Esophagus squamous epithelium (tissue), 5 donors: Measurements from ENCODE around the gene ZFYVE28. TPM values are rescaled to one million over a fixed set of nuclear protein-coding genes. Genes with fewer than 3 reads are reported as not detected.

Experiments
- DNase-seq: peaks from one replicate; lab custom pipeline; 2025; lab: John Stamatoyannopoulos, UW
- H3K27ac ChIP-seq, 4 donors: fragments of 200-600 bp; sonication (generic); one replicate each; pipeline ENCODE4 v1.5.1; 2016 to 2019; ENCODE audit warnings: mild to moderate bottlenecking in 1 of 4
- H3K27me3 ChIP-seq, 4 donors: fragments of 200-600 bp; sonication (generic); 1 replicate in 3 of 4; 2 replicates in 1 of 4; pipeline versions ENCODE4 v1.5.1 to v1.6.0; 2017 to 2021; ENCODE audit warnings: antibody characterized with exemption in 1 of 4
- H3K36me3 ChIP-seq, 3 donors: fragments of 200-600 bp; sonication (generic); one replicate each; pipeline ENCODE4 v1.5.1; 2016 to 2019
- H3K4me1 ChIP-seq, 3 donors: fragments of 200-600 bp; sonication (generic); one replicate each; pipeline ENCODE4 v1.5.1; 2017 to 2019
- H3K4me3 ChIP-seq, 4 donors: fragments of 200-600 bp; sonication (generic); 1 replicate in 3 of 4; 2 replicates in 1 of 4; pipeline ENCODE4 v1.5.1; 2016 to 2019; ENCODE audit warnings: mild to moderate bottlenecking in 2 of 4, moderate library complexity in 1 of 4
- H3K9me3 ChIP-seq, 3 donors: fragments of 200-600 bp; sonication (generic); one replicate each; pipeline ENCODE4 v1.5.1; 2016 to 2019
- CTCF ChIP-seq, 6 experiments: fragments of 450-650 bp in 4 of 6; fragments of 200-600 bp in 2 of 6; sonication (generic) in 2 of 6; IDR thresholded peaks; one replicate each; pipeline ENCODE4 v1.5.1; 2016 to 2019; ENCODE audit warnings: antibody characterized with exemption in 6 of 6, mild to moderate bottlenecking in 4 of 6, moderate library complexity in 4 of 6
- POLR2A ChIP-seq, 4 donors: fragments of 450-650 bp; IDR thresholded peaks; one replicate each; pipeline ENCODE4 v1.6.1; 2017; ENCODE audit warnings: antibody characterized with exemption in 4 of 4, mild to moderate bottlenecking in 4 of 4, moderate library complexity in 3 of 4
- WGBS, 2 donors: methylation state at CpG; one replicate each; pipeline ENCODE4 v1.1.5; 2018; 5-methylcytosine and 5-hydroxymethylcytosine counted together
- intact Hi-C: fragments of 100-400 bp; cut with DNase I; formaldehyde crosslinking; loops from one replicate; pipeline ENCODE4 v1.15.0; 2022
- total RNA-seq, 4 donors: library from RNA; depleted of rRNA; stranded (reverse); fragments of >200 nt; gene quantifications; one replicate each; pipeline ENCODE4 v1.1.0, GENCODE V29; 2016
- donor health status: DM: yes; HTN: yes; CAD: no.

Gene ZFYVE28
- total RNA-seq, 4 donors from 2014 or later: 5.1 to 8.5 (median 8.2) TPM

- TF ChIP-seq CTCF (IDR thresholded peaks at IDR 0.05) (no peak), POLR2A (IDR thresholded peaks at IDR 0.05) (no peak)
- Histone ChIP-seq H3K4me1 (peaks cover 8 to 29% (median 12%) of the 10 kb centered on the region in 3 donors), H3K4me3 (no peak overlapping the region), H3K36me3 (no peaks in the 10 kb centered on the region), H3K9me3 (no peaks in the 10 kb centered on the region), H3K27ac (no peak overlapping the region), H3K27me3 (no peaks in the 10 kb centered on the region)
- WGBS, 2 donors: 59 to 83% methylated on average over 1 to 5 of the region's 12 CpGs
- DNase-seq: no peak
- intact Hi-C loops: no loop called here
Observed at GRCh38 chr4:2363056-2363721, 55.3 kb downstream of the ZFYVE28 start.

GRCh38 chr4:2362266-2363055, 56.0 kb downstream of the ZFYVE28 start:
- no peak for DNase-seq
- intact Hi-C loops: no loop called here

GRCh38 chr4:2361366-2362265, 56.8 kb downstream of the ZFYVE28 start:
- TF ChIP-seq CTCF (IDR thresholded peaks at IDR 0.05) (no peak), POLR2A (IDR thresholded peaks at IDR 0.05) (no peak)
- Histone ChIP-seq H3K9me3 (no peaks in the 10 kb centered on the region), H3K4me1 (peaks cover 8 to 29% (median 12%) of the 10 kb centered on the region in 3 donors), H3K27ac (no peak overlapping the region), H3K4me3 (no peak overlapping the region), H3K27me3 (no peaks in the 10 kb centered on the region), H3K36me3 (no peaks in the 10 kb centered on the region)
- DNase-seq: no peak
- WGBS, 2 donors: 82 to 95% methylated on average over 8 to 10 of the region's 23 CpGs
- intact Hi-C loops: no loop called here

More at GRCh38 chr4:2362266-2363055, 56.0 kb downstream of the ZFYVE28 start:
- Histone ChIP-seq H3K4me1 (peaks cover 8 to 29% (median 12%) of the 10 kb centered on the region in 3 donors), H3K9me3 (no peaks in the 10 kb centered on the region), H3K36me3 (no peaks in the 10 kb centered on the region), H3K27me3 (no peaks in the 10 kb centered on the region), H3K4me3 (no peak overlapping the region), H3K27ac (no peak overlapping the region)
- no peak for TF ChIP-seq POLR2A (IDR thresholded peaks at IDR 0.05)
- no peak for TF ChIP-seq CTCF (IDR thresholded peaks at IDR 0.05)
- 75 to 84% methylated on average over 6 to 8 of the region's 15 CpGs for WGBS, 2 donors

GRCh38 chr4:2360396-2360730, 58.1 kb downstream of the ZFYVE28 start:
- no peaks in the 10 kb centered on the region for H3K36me3 ChIP-seq
- TF ChIP-seq CTCF (IDR thresholded peaks at IDR 0.05): no peak
- no peak for TF ChIP-seq POLR2A (IDR thresholded peaks at IDR 0.05)
- H3K9me3 ChIP-seq: no peaks in the 10 kb centered on the region
- no peak for DNase-seq
- 73 to 85% methylated on average over 4 to 6 of the region's 6 CpGs for WGBS, 2 donors
- H3K27ac ChIP-seq: no peak overlapping the region
- H3K4me3 ChIP-seq: no peak overlapping the region
- H3K4me1 ChIP-seq: peaks cover 8 to 27% (median 11%) of the 10 kb centered on the region in 3 donors
- intact Hi-C loops: no loop called here
- no peaks in the 10 kb centered on the region for H3K27me3 ChIP-seq
